ENCODE data around the gene SNX1. TPM values are rescaled to one million over a fixed set of nuclear protein-coding genes. Genes with fewer than 3 reads are reported as not detected.
"Not testable (repeated sequence)": the region's sequence is repeated elsewhere in the genome, so short reads cannot be mapped to it uniquely, and the experiment has no call there.

SNX1 gene
- total RNA-seq, 2 experiments from 2014 or later, result 109 to 124 TPM

- ChIA-PET POLR2A (interaction anchor here (0.6 kb wide), 1 partner anchor 782 kb away, joined by 3 read pairs; no protein-coding TSS in a partner anchor), CTCF (interaction anchor here (1.2 to 2.2 kb wide), 3 partner anchors 9 to 48 kb away, joined by 4 to 9 read pairs (median 9); partner anchors contain the start of genes CIAO2A and SNX1)
- H3K4me1 Mint-ChIP-seq (ENCODE audit: low read depth), result peaks cover 10% of the 10 kb centered on the region
- no peak for DNase-seq
- no peak overlapping the region for H3K4me3 Mint-ChIP-seq
- H3K27me3 Mint-ChIP-seq (ENCODE audit: low read depth), result no peaks in the 10 kb centered on the region
- no peaks in the 10 kb centered on the region for H3K9me3 Mint-ChIP-seq (ENCODE audit: insufficient read depth)
- ATAC-seq, result no peak
- no peak overlapping the region for H3K27ac Mint-ChIP-seq
- H3K36me3 Mint-ChIP-seq (ENCODE audit: low read depth), result peaks cover 9% of the 10 kb centered on the region
Observed at GRCh38 chr15:64105113-64105704, 9.4 kb downstream of the SNX1 start.

- no peak overlapping the region for H3K27ac Mint-ChIP-seq
- H3K4me1 Mint-ChIP-seq (ENCODE audit: low read depth), result peaks cover 29% of the 10 kb centered on the region
- peaks cover 10% of the 10 kb centered on the region for H3K36me3 Mint-ChIP-seq (ENCODE audit: low read depth)
- ATAC-seq, result no peak
- POLR2A ChIA-PET, result no interaction called here
- CTCF ChIA-PET, result interaction anchor here (0.9 to 2.1 kb wide), 2 partner anchors 11 to 73 kb away, joined by 3 to 9 read pairs; partner anchors contain the start of gene SNX1
- H3K4me3 Mint-ChIP-seq, result no peak overlapping the region
- no peak for DNase-seq
- H3K9me3 Mint-ChIP-seq (ENCODE audit: insufficient read depth), result no peaks in the 10 kb centered on the region
- H3K27me3 Mint-ChIP-seq (ENCODE audit: low read depth), result no peaks in the 10 kb centered on the region
Observed at GRCh38 chr15:64107337-64107736, 11.6 kb downstream of the SNX1 start.

GRCh38 chr15:64110108-64110701 lies 14.4 kb downstream of the SNX1 start:
- not testable (repeated sequence) for H3K27me3 Mint-ChIP-seq (ENCODE audit: low read depth); H3K9me3 Mint-ChIP-seq (ENCODE audit: insufficient read depth); DNase-seq; ATAC-seq; H3K4me3 Mint-ChIP-seq
- Mint-ChIP-seq H3K4me1 (ENCODE audit: low read depth) (peaks cover 29% of the 10 kb centered on the region), H3K36me3 (ENCODE audit: low read depth) (peaks cover 26% of the 10 kb centered on the region), H3K27ac (peak overlapping the region; percentile 73)
- POLR2A ChIA-PET, result interaction anchor here (0.6 kb wide), 1 partner anchor 320 kb away, joined by 3 read pairs; no protein-coding TSS in a partner anchor
- CTCF ChIA-PET, result interaction anchor here (0.5 to 1.0 kb wide), 6 partner anchors 9 to 125 kb away, joined by 3 to 6 read pairs (median 3); no protein-coding TSS in a partner anchor

GRCh38 chr15:64110950-64111678 lies 15.3 kb downstream of the SNX1 start:
- Mint-ChIP-seq H3K9me3 (ENCODE audit: insufficient read depth) (no peaks in the 10 kb centered on the region), H3K27me3 (ENCODE audit: low read depth) (no peaks in the 10 kb centered on the region), H3K4me1 (ENCODE audit: low read depth) (peaks cover 29% of the 10 kb centered on the region), H3K4me3 (peak overlapping the region; percentile 24), H3K27ac (peak overlapping the region; percentile 73), H3K36me3 (ENCODE audit: low read depth) (peaks cover 28% of the 10 kb centered on the region)
- DNase-seq (no peak), ATAC-seq (peak; percentile 82)
- CTCF ChIA-PET, result interaction anchor here (0.7 to 1.7 kb wide), 3 partner anchors 10 to 42 kb away, joined by 3 to 7 read pairs (median 3); no protein-coding TSS in a partner anchor
- POLR2A ChIA-PET, result interaction anchor here (0.7 kb wide), 1 partner anchor 18 kb away, joined by 3 read pairs; no protein-coding TSS in a partner anchor

- H3K27me3 Mint-ChIP-seq (ENCODE audit: low read depth), result no peaks in the 10 kb centered on the region
- CTCF ChIA-PET, result interaction anchor here (0.7 to 1.7 kb wide), 2 partner anchors 18 to 42 kb away, joined by 3 to 7 read pairs; no protein-coding TSS in a partner anchor
- peaks cover 29% of the 10 kb centered on the region for H3K4me1 Mint-ChIP-seq (ENCODE audit: low read depth)
- H3K27ac Mint-ChIP-seq, result no peak overlapping the region
- H3K36me3 Mint-ChIP-seq (ENCODE audit: low read depth), result peaks cover 28% of the 10 kb centered on the region
- H3K4me3 Mint-ChIP-seq, result no peak overlapping the region
- POLR2A ChIA-PET, result interaction anchor here (0.7 kb wide), 1 partner anchor 19 kb away, joined by 3 read pairs; no protein-coding TSS in a partner anchor
- no peaks in the 10 kb centered on the region for H3K9me3 Mint-ChIP-seq (ENCODE audit: insufficient read depth)
- no peak for DNase-seq
- ATAC-seq, result no peak
Observed at GRCh38 chr15:64111679-64112050, 15.9 kb downstream of the SNX1 start.

- CTCF ChIA-PET, result interaction anchor here (1.7 kb wide), 1 partner anchor 41 kb away, joined by 7 read pairs; no protein-coding TSS in a partner anchor
- H3K4me1 Mint-ChIP-seq (ENCODE audit: low read depth), result peaks cover 29% of the 10 kb centered on the region
- POLR2A ChIA-PET, result interaction anchor here (0.7 kb wide), 1 partner anchor 19 kb away, joined by 3 read pairs; no protein-coding TSS in a partner anchor
- ATAC-seq (no peak), DNase-seq (no peak)
- peak overlapping the region; percentile 36 for H3K27ac Mint-ChIP-seq
- H3K4me3 Mint-ChIP-seq, result no peak overlapping the region
- no peaks in the 10 kb centered on the region for H3K27me3 Mint-ChIP-seq (ENCODE audit: low read depth)
- peaks cover 31% of the 10 kb centered on the region for H3K36me3 Mint-ChIP-seq (ENCODE audit: low read depth)
- H3K9me3 Mint-ChIP-seq (ENCODE audit: insufficient read depth), result no peaks in the 10 kb centered on the region
Observed at GRCh38 chr15:64112073-64112772, 16.4 kb downstream of the SNX1 start.

GRCh38 chr15:64112904-64113303 lies 17.1 kb downstream of the SNX1 start:
- peaks cover 32% of the 10 kb centered on the region for H3K4me1 Mint-ChIP-seq (ENCODE audit: low read depth)
- peak overlapping the region; percentile 36 for H3K27ac Mint-ChIP-seq
- peaks cover 34% of the 10 kb centered on the region for H3K36me3 Mint-ChIP-seq (ENCODE audit: low read depth)
- no peak overlapping the region for H3K4me3 Mint-ChIP-seq
- no peaks in the 10 kb centered on the region for H3K27me3 Mint-ChIP-seq (ENCODE audit: low read depth)
- CTCF ChIA-PET, result interaction anchor here (1.7 kb wide), 1 partner anchor 12 kb away, joined by 5 read pairs; no protein-coding TSS in a partner anchor
- H3K9me3 Mint-ChIP-seq (ENCODE audit: insufficient read depth), result no peaks in the 10 kb centered on the region
- POLR2A ChIA-PET, result no interaction called here
- ATAC-seq, result no peak
- DNase-seq, result no peak

- H3K36me3 Mint-ChIP-seq (ENCODE audit: low read depth), result peaks cover 48% of the 10 kb centered on the region
- no peak for ATAC-seq
Observed at GRCh38 chr15:64117759-64118487, 22.1 kb downstream of the SNX1 start.

GRCh38 chr15:64120322-64120721 lies 24.5 kb downstream of the SNX1 start:
- CTCF ChIA-PET, ATAC-seq: not testable (repeated sequence)
- H3K36me3 Mint-ChIP-seq (ENCODE audit: low read depth), result peaks cover 47% of the 10 kb centered on the region

More at GRCh38 chr15:64117759-64118487, 22.1 kb downstream of the SNX1 start:
- H3K4me3 Mint-ChIP-seq, result no peak overlapping the region
- H3K4me1 Mint-ChIP-seq (ENCODE audit: low read depth), result peaks cover 4% of the 10 kb centered on the region
- no peaks in the 10 kb centered on the region for H3K27me3 Mint-ChIP-seq (ENCODE audit: low read depth)
- CTCF ChIA-PET, result interaction anchor here (0.8 to 1.9 kb wide), 4 partner anchors 12 to 50 kb away, joined by 3 to 10 read pairs (median 4); no protein-coding TSS in a partner anchor
- H3K9me3 Mint-ChIP-seq (ENCODE audit: insufficient read depth), result no peaks in the 10 kb centered on the region
- DNase-seq, result no peak
- peak overlapping the region; percentile 13 for H3K27ac Mint-ChIP-seq
- POLR2A ChIA-PET, result no interaction called here

GRCh38 chr15:64121614-64122013 lies 25.8 kb downstream of the SNX1 start:
- peaks cover 51% of the 10 kb centered on the region for H3K36me3 Mint-ChIP-seq (ENCODE audit: low read depth)
- no peak overlapping the region for H3K4me3 Mint-ChIP-seq
- ChIA-PET POLR2A (no interaction called here), CTCF (interaction anchor here (1.7 kb wide), 1 partner anchor 32 kb away, joined by 6 read pairs; no protein-coding TSS in a partner anchor)
- no peaks in the 10 kb centered on the region for H3K9me3 Mint-ChIP-seq (ENCODE audit: insufficient read depth)
- peaks cover 4% of the 10 kb centered on the region for H3K4me1 Mint-ChIP-seq (ENCODE audit: low read depth)
- ATAC-seq (no peak), DNase-seq (no peak)
- H3K27me3 Mint-ChIP-seq (ENCODE audit: low read depth), result no peaks in the 10 kb centered on the region
- no peak overlapping the region for H3K27ac Mint-ChIP-seq

More at GRCh38 chr15:64120322-64120721, 24.5 kb downstream of the SNX1 start:
- H3K9me3 Mint-ChIP-seq (ENCODE audit: insufficient read depth); H3K27ac Mint-ChIP-seq; POLR2A ChIA-PET; H3K4me3 Mint-ChIP-seq; H3K27me3 Mint-ChIP-seq (ENCODE audit: low read depth); H3K4me1 Mint-ChIP-seq (ENCODE audit: low read depth); DNase-seq: not testable (repeated sequence)
